ENCODE data around the gene ACKR2.

Gene ACKR2

DNA sequence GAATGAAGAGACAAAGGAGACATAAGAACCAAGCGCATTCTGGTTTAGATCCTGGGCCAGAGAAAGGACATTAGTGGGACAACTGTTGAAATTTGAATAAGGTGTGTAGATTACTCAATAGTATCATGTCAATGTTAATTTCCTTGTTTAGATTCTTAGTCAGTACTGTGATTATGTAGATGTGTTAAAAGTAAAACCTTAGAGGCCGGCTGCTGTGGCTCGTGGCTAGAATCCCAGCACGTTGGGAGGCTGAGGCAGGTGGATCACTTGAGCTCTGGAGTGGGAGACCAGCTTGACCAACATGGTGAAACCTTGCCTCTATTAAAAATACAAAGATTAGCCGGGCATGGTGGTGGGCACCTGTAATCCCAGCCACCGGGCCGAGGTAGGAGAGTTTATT, 39.8 kb downstream of the ACKR2 start:
- TF ChIP-seq, protein P1, sequence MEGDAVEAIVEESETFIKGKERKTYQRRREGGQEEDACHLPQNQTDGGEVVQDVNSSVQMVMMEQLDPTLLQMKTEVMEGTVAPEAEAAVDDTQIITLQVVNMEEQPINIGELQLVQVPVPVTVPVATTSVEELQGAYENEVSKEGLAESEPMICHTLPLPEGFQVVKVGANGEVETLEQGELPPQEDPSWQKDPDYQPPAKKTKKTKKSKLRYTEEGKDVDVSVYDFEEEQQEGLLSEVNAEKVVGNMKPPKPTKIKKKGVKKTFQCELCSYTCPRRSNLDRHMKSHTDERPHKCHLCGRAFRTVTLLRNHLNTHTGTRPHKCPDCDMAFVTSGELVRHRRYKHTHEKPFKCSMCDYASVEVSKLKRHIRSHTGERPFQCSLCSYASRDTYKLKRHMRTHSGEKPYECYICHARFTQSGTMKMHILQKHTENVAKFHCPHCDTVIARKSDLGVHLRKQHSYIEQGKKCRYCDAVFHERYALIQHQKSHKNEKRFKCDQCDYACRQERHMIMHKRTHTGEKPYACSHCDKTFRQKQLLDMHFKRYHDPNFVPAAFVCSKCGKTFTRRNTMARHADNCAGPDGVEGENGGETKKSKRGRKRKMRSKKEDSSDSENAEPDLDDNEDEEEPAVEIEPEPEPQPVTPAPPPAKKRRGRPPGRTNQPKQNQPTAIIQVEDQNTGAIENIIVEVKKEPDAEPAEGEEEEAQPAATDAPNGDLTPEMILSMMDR (IDR thresholded peaks at IDR 0.05) = no peak

GRCh38 chr3:42850263-42850662, 41.0 kb downstream of the ACKR2 start:
- TF ChIP-seq, protein P1 (IDR thresholded peaks at IDR 0.05) = no peak

- TF ChIP-seq, protein P1 (IDR thresholded peaks at IDR 0.05) = no peak
Measured at GRCh38 chr3:42851228-42851834, 42.1 kb downstream of the ACKR2 start.

- TF ChIP-seq, protein P1 (IDR thresholded peaks at IDR 0.05) = no peak
Measured at GRCh38 chr3:42852441-42852840, 43.2 kb downstream of the ACKR2 start.

GRCh38 chr3:42853056-42853455, 43.8 kb downstream of the ACKR2 start:
- TF ChIP-seq, protein P1 (IDR thresholded peaks at IDR 0.05) = no peak

- TF ChIP-seq, protein P1 (IDR thresholded peaks at IDR 0.05) = no peak
Measured at GRCh38 chr3:42853739-42854302, 44.6 kb downstream of the ACKR2 start.

DNA sequence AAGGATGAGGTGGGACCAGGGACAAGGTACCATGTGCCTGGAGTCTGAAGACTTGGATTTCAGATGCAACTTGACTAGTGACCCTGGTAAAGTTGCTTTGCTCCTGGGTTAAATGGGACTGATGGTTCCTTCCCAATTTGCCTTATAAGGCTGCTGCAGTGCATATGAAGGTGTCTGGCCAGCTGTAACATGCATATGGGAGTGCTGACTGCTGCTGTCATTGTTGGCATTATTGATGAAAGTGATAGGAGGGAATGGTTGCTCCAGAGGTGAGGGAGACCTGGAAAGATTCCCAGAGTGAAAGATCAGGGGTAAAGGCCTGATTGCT, 45.9 kb downstream of the ACKR2 start:
- TF ChIP-seq, protein P1 (IDR thresholded peaks at IDR 0.05) = no peak

Data from LNCAP (cell line).